Measurements from ENCODE around the gene ABLIM1. TPM values are rescaled to one million over a fixed set of nuclear protein-coding genes. Genes with fewer than 3 reads are reported as not detected.

Gene ABLIM1
- total and polyA plus RNA-seq, 4 donors: 72.1 to 103 (median 95.7) TPM

DNA sequence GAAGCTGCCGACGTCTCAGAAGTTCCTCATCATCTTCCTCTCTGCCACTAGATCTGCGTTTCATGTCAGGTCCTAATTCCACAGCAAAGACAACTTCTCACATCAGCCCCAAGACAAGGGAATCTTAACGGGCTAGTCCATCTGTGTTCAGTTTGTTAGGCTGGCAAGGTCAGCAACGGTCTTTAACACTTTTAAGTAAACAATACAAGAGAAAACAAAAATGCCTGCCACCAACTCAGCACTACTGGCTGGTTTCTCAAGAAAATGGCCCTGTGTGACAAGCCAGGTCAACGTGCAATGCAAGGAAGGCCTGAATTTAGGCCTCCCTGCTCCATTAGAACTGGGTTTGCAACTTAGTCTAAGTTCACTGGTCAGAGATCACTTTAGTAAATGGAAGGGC is 212.7 kb downstream of the ABLIM1 start:
- DNase-seq (ENCODE audit: low read depth in 4 of 6, low spot score in 6 of 6): no peak
- 93% methylated on average over 6 of the region's 6 CpGs for WGBS (ENCODE audit: insufficient coverage)

DNA sequence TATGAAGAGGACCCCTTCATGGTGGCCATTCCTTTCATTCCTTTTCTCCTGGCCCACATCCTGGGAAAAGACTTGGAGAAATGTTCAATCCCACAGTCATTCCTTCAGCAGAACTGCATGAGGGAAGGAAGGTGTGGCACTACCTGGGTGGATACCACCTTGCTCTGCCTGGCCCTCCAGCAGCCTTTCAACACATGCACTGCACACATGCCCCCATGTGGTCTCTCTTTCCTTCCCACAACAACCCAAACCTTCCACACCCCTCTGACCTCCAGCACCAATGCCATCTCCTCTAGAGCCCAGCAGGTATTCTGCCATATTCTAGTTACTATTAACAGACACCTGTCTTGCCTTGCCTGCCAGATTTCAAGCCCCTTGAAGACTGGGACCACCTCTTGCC is 213.3 kb downstream of the ABLIM1 start:
- no peak overlapping the region for H3K27ac ChIP-seq (ENCODE audit: low read depth, low read length)
- H3K36me3 ChIP-seq (ENCODE audit: control insufficient read depth, insufficient read depth, low read length): peaks cover 14% of the 10 kb centered on the region
- H3K9me3 ChIP-seq (ENCODE audit: control insufficient read depth, insufficient read depth, low read length): no peaks in the 10 kb centered on the region
- no peaks in the 10 kb centered on the region for H3K27me3 ChIP-seq (ENCODE audit: control insufficient read depth, insufficient read depth, low read length)
- H3K4me1 ChIP-seq (ENCODE audit: control insufficient read depth, insufficient read depth, low read length): no peaks in the 10 kb centered on the region
- no peak for DNase-seq (ENCODE audit: low read depth in 4 of 6, low spot score in 6 of 6)
- H3K4me3 ChIP-seq (ENCODE audit: low read depth, low read length): no peak overlapping the region

More for the DNA sequence above, 212.7 kb downstream of the ABLIM1 start:
- Histone ChIP-seq H3K27me3 (ENCODE audit: control insufficient read depth, insufficient read depth, low read length) (no peaks in the 10 kb centered on the region), H3K9me3 (ENCODE audit: control insufficient read depth, insufficient read depth, low read length) (no peaks in the 10 kb centered on the region), H3K4me3 (ENCODE audit: low read depth, low read length) (no peak overlapping the region), H3K27ac (ENCODE audit: low read depth, low read length) (no peak overlapping the region), H3K4me1 (ENCODE audit: control insufficient read depth, insufficient read depth, low read length) (no peaks in the 10 kb centered on the region), H3K36me3 (ENCODE audit: control insufficient read depth, insufficient read depth, low read length) (peaks cover 9% of the 10 kb centered on the region)

DNA sequence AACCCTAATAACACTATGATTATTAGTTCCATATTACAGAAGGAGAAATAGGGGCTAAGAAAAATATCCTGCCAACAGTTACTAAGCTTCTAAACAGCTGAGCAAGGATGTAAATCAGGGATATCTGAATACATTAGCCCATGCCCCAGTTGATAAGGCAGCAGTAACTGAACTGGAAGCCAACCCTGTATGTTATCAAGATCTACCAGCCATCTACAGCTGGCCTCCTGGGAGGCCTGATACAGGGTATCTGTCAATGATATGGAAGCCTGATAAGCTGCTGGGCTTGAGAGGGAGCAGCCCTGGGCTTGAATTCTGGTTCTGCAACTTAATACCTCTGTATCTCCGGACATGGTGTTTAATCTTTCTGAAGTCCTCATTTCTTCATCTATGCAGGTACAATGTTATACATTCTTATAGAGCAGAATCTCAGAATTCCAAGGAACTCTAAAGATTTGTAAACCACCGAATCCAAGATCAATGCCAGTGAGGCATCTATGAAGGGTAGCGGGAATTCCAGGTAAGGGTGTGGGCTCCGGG is 215.9 kb downstream of the ABLIM1 start:
- Histone ChIP-seq H3K4me1 (ENCODE audit: control insufficient read depth, insufficient read depth, low read length) (no peaks in the 10 kb centered on the region), H3K27ac (ENCODE audit: low read depth, low read length) (no peak overlapping the region), H3K4me3 (ENCODE audit: low read depth, low read length) (no peak overlapping the region), H3K27me3 (ENCODE audit: control insufficient read depth, insufficient read depth, low read length) (no peaks in the 10 kb centered on the region), H3K36me3 (ENCODE audit: control insufficient read depth, insufficient read depth, low read length) (peaks cover 25% of the 10 kb centered on the region), H3K9me3 (ENCODE audit: control insufficient read depth, insufficient read depth, low read length) (no peaks in the 10 kb centered on the region)
- no peak for DNase-seq (ENCODE audit: low read depth in 4 of 6, low spot score in 6 of 6)
- WGBS (ENCODE audit: insufficient coverage): no CpG with 5 or more reads among the region's 4 CpGs

DNA sequence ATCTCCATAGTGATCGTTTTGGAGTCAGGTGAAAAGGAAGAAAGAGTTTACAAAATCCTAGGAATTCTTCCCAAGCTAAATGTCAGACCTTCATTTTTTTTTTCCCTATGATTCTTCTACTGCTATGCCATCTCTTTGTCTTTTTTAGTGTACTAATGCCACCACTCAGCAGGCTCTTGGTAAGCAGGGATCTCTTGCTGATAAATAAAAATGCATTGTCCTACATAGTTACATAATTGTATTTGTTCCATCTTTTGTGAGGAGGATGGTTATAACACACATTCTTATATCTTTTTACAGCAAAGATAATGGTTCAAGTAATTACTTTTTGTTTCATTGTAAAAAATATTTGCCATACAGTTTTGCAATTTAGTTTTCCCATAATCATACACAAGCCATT is 217.0 kb downstream of the ABLIM1 start:
- no peaks in the 10 kb centered on the region for H3K27me3 ChIP-seq (ENCODE audit: control insufficient read depth, insufficient read depth, low read length)
- no peak overlapping the region for H3K4me3 ChIP-seq (ENCODE audit: low read depth, low read length)
- H3K4me1 ChIP-seq (ENCODE audit: control insufficient read depth, insufficient read depth, low read length): no peaks in the 10 kb centered on the region
- H3K9me3 ChIP-seq (ENCODE audit: control insufficient read depth, insufficient read depth, low read length): no peaks in the 10 kb centered on the region
- no CpG with 5 or more reads among the region's 1 CpG for WGBS (ENCODE audit: insufficient coverage)
- peak in 1 of 6 donors; percentile 68 for DNase-seq (ENCODE audit: low read depth in 4 of 6, low spot score in 6 of 6)
- peaks cover 26% of the 10 kb centered on the region for H3K36me3 ChIP-seq (ENCODE audit: control insufficient read depth, insufficient read depth, low read length)
- H3K27ac ChIP-seq (ENCODE audit: low read depth, low read length): no peak overlapping the region

DNA sequence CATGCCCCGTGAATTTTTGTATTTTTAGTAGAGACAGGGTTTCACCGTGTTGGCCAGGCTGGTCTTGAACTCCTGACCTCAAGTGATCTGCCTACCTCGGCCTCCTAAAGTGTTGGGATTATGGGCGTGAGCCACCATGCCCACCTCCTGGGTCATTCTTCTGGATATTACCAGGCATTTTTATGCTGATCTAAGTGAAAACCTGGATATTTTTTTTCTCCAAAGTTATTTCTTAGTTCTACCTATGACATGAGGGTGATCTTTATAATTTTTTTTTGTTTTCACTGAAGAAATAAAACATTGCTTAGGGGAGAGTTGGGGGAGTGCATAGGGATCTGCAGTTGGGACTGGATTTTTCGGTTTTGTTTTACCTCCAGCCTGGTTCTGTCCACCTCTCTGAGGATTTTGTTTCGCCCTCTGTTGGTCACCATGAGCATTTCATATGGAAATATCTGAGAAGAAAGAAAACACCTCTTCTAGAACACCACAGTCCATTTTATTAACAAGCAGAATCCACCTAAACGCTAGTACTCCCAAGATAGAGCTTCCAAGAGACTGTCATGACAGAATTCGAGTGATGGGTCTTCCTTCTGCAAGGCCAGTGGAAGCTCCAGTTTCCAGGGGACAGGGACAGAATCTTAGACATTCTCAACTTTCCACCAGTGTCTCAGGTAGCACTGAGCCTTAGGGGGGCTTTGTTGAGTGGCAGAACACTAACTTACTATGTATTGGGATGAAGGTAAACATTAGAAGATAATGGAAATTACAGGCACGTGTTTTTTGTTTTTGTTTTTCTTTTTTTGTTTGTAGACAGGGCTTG is 220.4 kb downstream of the ABLIM1 start:
- Histone ChIP-seq H3K27me3 (ENCODE audit: control insufficient read depth, insufficient read depth, low read length) (no peaks in the 10 kb centered on the region), H3K4me3 (ENCODE audit: low read depth, low read length) (no peak overlapping the region), H3K27ac (ENCODE audit: low read depth, low read length) (no peak overlapping the region), H3K36me3 (ENCODE audit: control insufficient read depth, insufficient read depth, low read length) (peaks cover 26% of the 10 kb centered on the region), H3K4me1 (ENCODE audit: control insufficient read depth, insufficient read depth, low read length) (no peaks in the 10 kb centered on the region), H3K9me3 (ENCODE audit: control insufficient read depth, insufficient read depth, low read length) (no peaks in the 10 kb centered on the region)
- WGBS (ENCODE audit: insufficient coverage): 85% methylated on average over 4 of the region's 9 CpGs
- peak in 1 of 6 donors; percentile 8 for DNase-seq (ENCODE audit: low read depth in 4 of 6, low spot score in 6 of 6)

DNA sequence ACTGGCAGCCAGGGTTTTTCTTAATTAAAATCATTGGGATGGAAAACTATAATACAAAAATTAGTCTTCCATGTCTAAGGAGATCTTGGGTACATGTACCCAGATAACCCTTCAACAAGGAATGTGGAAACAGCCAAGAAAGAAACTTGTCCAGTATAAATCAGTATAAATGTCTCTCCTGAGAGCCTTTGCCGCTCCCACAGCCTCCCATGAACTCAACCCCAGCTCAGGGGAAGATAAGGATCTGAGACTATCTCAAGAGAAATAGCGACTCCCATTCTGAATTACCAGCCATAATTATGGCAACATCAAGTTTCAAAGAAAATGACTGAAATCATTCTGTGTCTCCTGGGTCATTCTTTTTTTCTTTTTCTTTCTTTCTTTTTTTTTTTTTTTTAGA is 221.1 kb downstream of the ABLIM1 start:
- H3K27ac ChIP-seq (ENCODE audit: low read depth, low read length): no peak overlapping the region
- H3K27me3 ChIP-seq (ENCODE audit: control insufficient read depth, insufficient read depth, low read length): no peaks in the 10 kb centered on the region
- DNase-seq (ENCODE audit: low read depth in 4 of 6, low spot score in 6 of 6): no peak
- no peak overlapping the region for H3K4me3 ChIP-seq (ENCODE audit: low read depth, low read length)
- H3K9me3 ChIP-seq (ENCODE audit: control insufficient read depth, insufficient read depth, low read length): no peaks in the 10 kb centered on the region
- WGBS (ENCODE audit: insufficient coverage): 86% methylated on average over 1 of the region's 2 CpGs
- no peaks in the 10 kb centered on the region for H3K4me1 ChIP-seq (ENCODE audit: control insufficient read depth, insufficient read depth, low read length)
- peaks cover 23% of the 10 kb centered on the region for H3K36me3 ChIP-seq (ENCODE audit: control insufficient read depth, insufficient read depth, low read length)

DNA sequence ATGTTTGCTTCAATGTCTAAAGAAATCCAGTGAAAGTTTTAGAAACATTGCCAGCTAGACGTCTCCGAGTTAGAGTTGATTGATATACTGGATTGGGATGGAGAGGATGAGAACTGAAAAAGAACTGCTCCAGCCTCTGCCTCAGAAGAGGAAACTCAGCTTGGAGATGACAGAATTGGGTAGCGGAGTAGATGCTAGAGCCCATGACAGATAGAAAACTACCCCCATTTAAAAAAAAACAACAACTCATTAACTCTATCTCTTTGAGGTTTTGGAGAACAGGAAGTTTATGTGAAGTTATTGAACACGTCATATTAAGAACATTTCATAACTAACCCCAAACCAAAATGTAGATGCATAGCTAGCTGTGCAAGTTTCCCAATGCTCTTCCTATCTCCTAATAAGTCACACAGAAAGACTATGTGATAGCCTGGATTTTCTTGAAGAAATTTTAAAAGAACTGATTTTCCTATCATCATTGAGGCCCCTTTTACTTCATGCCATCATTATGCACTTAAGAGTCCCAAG is 225.4 kb downstream of the ABLIM1 start:
- no peak for DNase-seq (ENCODE audit: low read depth in 4 of 6, low spot score in 6 of 6)
- WGBS (ENCODE audit: insufficient coverage): 100% methylated on average over 2 of the region's 4 CpGs
- no peak overlapping the region for H3K4me3 ChIP-seq (ENCODE audit: low read depth, low read length)
- H3K27ac ChIP-seq (ENCODE audit: low read depth, low read length): no peak overlapping the region
- peaks cover 9% of the 10 kb centered on the region for H3K36me3 ChIP-seq (ENCODE audit: control insufficient read depth, insufficient read depth, low read length)
- H3K4me1 ChIP-seq (ENCODE audit: control insufficient read depth, insufficient read depth, low read length): peaks cover 4% of the 10 kb centered on the region
- no peaks in the 10 kb centered on the region for H3K9me3 ChIP-seq (ENCODE audit: control insufficient read depth, insufficient read depth, low read length)
- H3K27me3 ChIP-seq (ENCODE audit: control insufficient read depth, insufficient read depth, low read length): no peaks in the 10 kb centered on the region

DNA sequence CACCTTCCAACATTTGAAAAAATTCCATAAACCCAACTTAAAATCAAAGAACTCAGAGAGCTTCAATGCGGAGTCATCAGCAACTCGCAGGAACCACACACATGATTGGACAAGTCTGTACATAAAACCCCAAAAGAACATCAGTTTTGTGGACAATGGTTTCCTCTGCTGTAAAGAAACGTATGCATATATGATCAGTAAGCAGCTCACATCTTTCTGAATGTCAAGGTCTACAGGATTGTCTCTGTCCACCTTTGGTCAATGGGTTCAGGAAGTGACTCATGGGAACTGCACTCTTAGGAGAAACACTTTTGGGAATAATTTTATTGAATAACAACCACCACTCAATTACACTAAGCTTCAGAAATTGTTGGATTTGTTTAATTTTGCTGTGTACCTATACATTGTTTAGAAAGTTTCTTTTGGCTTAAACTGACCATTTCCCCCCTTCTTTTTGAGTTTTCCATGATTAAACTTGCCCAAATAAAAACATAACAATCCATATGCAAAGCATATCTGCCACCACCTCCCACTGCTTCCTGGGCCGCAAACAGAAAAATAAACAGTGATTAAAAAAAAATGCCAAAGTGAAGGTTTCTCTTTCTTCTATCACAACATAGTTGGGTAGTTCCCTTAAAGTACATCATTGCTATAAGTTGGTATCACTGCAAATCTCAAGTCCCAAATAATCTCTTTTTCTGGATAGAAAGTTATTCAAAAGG is 226.5 kb downstream of the ABLIM1 start:
- no peaks in the 10 kb centered on the region for H3K27me3 ChIP-seq (ENCODE audit: control insufficient read depth, insufficient read depth, low read length)
- no peak overlapping the region for H3K4me3 ChIP-seq (ENCODE audit: low read depth, low read length)
- H3K36me3 ChIP-seq (ENCODE audit: control insufficient read depth, insufficient read depth, low read length): peaks cover 6% of the 10 kb centered on the region
- DNase-seq (ENCODE audit: low read depth in 4 of 6, low spot score in 6 of 6): no peak
- no peaks in the 10 kb centered on the region for H3K9me3 ChIP-seq (ENCODE audit: control insufficient read depth, insufficient read depth, low read length)
- 86% methylated on average over 1 of the region's 4 CpGs for WGBS (ENCODE audit: insufficient coverage)
- H3K27ac ChIP-seq (ENCODE audit: low read depth, low read length): no peak overlapping the region
- peaks cover 14% of the 10 kb centered on the region for H3K4me1 ChIP-seq (ENCODE audit: control insufficient read depth, insufficient read depth, low read length)

DNA sequence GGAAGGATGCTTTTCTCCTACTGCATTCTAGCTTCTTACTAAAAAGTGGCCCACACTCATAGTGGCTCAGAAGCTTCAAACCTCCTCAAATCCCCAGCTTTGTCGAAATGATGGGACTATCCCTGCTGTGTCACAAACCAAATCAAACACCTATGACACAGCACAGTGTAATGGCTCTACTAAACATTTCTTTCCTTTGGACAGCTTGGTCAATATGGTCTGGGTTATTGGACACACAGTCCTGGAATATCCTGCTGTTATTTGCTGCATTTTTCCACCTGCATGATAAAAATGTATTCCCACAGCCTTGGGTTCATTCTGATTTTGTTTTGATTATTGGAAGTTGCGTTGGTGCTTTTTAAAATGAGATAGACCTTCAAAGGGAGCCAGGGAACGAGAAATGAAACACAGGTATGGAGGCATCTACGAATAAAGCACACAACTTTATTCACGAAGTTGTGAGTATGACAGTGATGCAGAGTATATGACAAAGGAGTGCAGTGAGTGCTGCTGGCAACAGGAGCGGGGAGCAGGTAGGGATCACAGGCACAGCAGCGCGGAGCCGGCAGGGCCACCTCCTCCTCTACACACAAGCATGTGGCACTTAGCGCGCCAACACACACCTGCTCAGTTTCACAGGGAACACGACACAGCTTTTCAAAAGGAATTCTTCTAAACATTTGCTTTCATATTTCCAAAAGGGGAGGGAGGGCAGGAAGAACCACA is 227.2 kb downstream of the ABLIM1 start:
- DNase-seq (ENCODE audit: low read depth in 4 of 6, low spot score in 6 of 6): no peak
- H3K27me3 ChIP-seq (ENCODE audit: control insufficient read depth, insufficient read depth, low read length): no peaks in the 10 kb centered on the region
- no peaks in the 10 kb centered on the region for H3K9me3 ChIP-seq (ENCODE audit: control insufficient read depth, insufficient read depth, low read length)
- peaks cover 6% of the 10 kb centered on the region for H3K36me3 ChIP-seq (ENCODE audit: control insufficient read depth, insufficient read depth, low read length)
- H3K4me1 ChIP-seq (ENCODE audit: control insufficient read depth, insufficient read depth, low read length): peaks cover 15% of the 10 kb centered on the region
- WGBS (ENCODE audit: insufficient coverage): 100% methylated on average over 2 of the region's 12 CpGs
- no peak overlapping the region for H3K4me3 ChIP-seq (ENCODE audit: low read depth, low read length)
- no peak overlapping the region for H3K27ac ChIP-seq (ENCODE audit: low read depth, low read length)

Data from spinal cord (tissue), 10 donors.